Muscle layer of duodenum (tissue), 2 donors: ENCODE data around the gene KCNK7.

Experiments
- H3K27ac ChIP-seq: one replicate; pipeline ENCODE4 v1.7.0; 2013; ENCODE audit warnings: mild to moderate bottlenecking, low read length
- H3K27me3 ChIP-seq: one replicate; pipeline ENCODE4 v1.7.0; 2013; ENCODE audit warnings: low read depth, mild to moderate bottlenecking, control low read depth, low read length
- H3K36me3 ChIP-seq, 2 donors: one replicate each; pipeline ENCODE4 v1.7.0; 2013; ENCODE audit warnings: low read length in 2 of 2, control low read depth in 1 of 2, mild to moderate bottlenecking in 1 of 2; ENCODE audit not compliant: insufficient read depth in 2 of 2, control insufficient read depth in 1 of 2
- H3K4me1 ChIP-seq, 2 donors: one replicate each; pipeline ENCODE4 v1.7.0; 2013; ENCODE audit warnings: low read length in 2 of 2, mild to moderate bottlenecking in 2 of 2, control low read depth in 1 of 2, moderate library complexity in 1 of 2; ENCODE audit not compliant: insufficient read depth in 2 of 2, control insufficient read depth in 1 of 2
- H3K4me3 ChIP-seq, 2 donors: one replicate each; pipeline ENCODE4 v1.7.0; 2013; ENCODE audit warnings: low read length in 2 of 2, low read depth in 1 of 2, mild to moderate bottlenecking in 1 of 2
- H3K9me3 ChIP-seq, 2 donors: one replicate each; pipeline ENCODE4 v1.7.0; 2013; ENCODE audit warnings: low read length in 2 of 2, control low read depth in 1 of 2, mild to moderate bottlenecking in 1 of 2; ENCODE audit not compliant: control insufficient read depth in 1 of 2
- donor health status: healthy.

The KCNK7 gene

DNA sequence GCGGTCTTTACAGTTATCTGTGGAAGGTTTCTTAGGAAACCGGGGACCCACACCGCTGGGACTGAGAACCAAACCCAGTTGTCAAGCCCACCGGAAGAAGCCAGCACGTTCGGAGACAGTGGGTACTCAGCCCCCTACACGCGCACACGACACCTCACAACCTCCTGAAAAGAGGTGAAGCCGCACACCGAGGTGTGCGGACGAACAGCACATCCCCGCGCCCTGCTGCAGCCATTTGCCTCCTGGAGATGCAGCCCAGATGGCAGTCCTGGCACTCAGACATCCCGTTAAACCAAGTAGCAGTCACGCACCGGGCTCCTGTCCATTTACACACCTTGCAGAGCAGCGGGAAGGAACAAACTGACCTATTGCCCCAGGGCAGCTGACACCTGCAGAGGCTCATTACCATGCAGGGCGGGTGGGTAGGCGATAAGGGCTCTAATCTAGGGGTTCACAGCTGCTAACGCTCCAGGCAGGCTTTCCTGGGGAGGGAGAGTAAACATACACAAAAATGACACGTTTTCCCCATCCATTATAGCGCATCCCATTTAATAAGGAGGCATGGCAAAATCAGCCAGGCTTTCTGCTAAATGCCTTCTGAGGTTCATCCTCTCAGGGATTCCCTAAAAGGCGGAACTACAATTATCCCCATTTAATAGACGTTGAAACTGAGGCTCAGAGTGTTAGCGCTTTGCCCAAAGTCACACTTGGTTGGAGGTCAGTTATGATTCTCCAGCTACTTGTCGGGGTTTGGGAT is 20.6 kb downstream of the KCNK7 start:
- Histone ChIP-seq H3K4me1 (peaks cover 33 to 62% of the 10 kb centered on the region in 2 donors), H3K27me3 (no peaks in the 10 kb centered on the region), H3K27ac (peak overlapping the region; percentile 81), H3K4me3 (peak overlapping the region; percentile 72 to 95), H3K9me3 (no peaks in the 10 kb centered on the region), H3K36me3 (peaks cover 8% of the 10 kb centered on the region in 2 donors)

DNA sequence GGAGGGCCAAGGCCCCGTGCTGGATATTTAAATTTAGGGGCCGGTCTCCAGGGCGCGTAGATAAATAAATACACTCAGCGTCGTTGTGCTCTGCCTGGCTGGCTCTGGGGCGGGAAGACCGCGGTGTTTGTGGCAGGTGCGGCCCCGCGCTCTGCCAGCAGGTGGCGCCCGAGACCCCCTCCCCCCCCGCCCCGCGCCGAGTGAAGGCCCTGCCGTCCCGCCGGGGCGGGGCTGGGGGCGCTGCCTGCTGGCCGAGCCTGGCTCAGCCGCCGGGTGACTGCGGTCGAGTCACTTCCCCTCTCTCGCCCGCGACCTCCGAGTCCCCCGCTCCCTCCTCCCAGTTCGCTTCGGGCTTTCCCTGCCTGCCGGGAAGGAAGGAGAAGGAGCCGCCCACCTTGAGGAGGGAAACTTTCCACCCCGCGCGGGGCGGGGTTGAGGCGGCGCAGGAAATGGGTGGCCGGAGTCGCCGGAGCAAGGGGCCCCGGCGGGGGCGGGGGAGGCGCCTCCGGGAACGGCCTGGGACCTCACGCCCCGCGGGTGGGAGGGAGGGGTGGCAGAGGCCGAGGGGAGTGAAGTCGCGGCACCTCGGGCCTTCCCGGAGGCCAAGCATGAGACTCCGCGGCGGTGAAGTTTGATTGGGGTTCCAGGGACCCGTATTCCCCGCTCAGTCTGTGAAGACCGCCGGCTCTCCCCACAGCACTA is 21.3 kb downstream of the KCNK7 start:
- Histone ChIP-seq H3K27ac (peak overlapping the region; percentile 81), H3K27me3 (no peaks in the 10 kb centered on the region), H3K36me3 (peaks cover under 1 to 5% of the 10 kb centered on the region in 2 donors), H3K4me3 (peak overlapping the region; percentile 74 to 95), H3K9me3 (no peaks in the 10 kb centered on the region), H3K4me1 (peaks cover 33 to 64% of the 10 kb centered on the region in 2 donors)

DNA sequence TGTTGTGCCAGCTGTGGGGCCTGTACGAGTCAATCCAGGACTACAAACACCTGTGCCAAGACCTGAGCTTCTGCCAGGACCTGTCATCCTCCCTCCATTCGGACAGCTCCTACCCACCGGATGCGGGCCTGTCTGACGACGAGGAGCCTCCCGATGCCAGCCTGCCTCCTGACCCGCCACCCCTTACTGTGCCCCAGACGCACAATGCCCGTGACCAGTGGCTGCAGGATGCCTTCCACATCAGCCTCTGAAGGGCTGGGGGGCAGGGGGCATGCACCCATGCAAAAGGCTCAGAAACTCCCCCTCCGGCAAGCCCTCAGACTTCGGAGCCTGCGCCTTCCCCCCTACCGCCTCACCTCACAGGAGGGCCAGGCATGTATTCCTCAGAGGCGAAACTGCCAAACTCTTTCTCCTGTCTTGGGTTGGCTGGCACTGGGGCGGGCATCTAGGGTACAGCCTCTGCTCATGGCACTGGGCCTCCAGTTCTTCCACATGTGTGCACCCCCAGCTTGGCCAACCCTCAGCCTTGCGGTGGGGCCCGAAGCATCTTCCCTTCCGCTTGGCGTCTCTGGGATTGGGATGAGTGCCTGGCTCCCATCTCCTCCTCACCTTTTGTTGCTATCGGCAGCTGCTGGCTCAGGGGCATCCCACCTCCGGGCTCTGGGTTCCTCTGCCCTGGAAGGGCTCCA is 22.1 kb downstream of the KCNK7 start:
- Histone ChIP-seq H3K27me3 (no peaks in the 10 kb centered on the region), H3K9me3 (no peaks in the 10 kb centered on the region), H3K4me3 (peak overlapping the region; percentile 74 to 95), H3K27ac (peak overlapping the region; percentile 45), H3K36me3 (peaks cover 0 to 2% of the 10 kb centered on the region in 2 donors), H3K4me1 (peaks cover 35 to 66% of the 10 kb centered on the region in 2 donors)

DNA sequence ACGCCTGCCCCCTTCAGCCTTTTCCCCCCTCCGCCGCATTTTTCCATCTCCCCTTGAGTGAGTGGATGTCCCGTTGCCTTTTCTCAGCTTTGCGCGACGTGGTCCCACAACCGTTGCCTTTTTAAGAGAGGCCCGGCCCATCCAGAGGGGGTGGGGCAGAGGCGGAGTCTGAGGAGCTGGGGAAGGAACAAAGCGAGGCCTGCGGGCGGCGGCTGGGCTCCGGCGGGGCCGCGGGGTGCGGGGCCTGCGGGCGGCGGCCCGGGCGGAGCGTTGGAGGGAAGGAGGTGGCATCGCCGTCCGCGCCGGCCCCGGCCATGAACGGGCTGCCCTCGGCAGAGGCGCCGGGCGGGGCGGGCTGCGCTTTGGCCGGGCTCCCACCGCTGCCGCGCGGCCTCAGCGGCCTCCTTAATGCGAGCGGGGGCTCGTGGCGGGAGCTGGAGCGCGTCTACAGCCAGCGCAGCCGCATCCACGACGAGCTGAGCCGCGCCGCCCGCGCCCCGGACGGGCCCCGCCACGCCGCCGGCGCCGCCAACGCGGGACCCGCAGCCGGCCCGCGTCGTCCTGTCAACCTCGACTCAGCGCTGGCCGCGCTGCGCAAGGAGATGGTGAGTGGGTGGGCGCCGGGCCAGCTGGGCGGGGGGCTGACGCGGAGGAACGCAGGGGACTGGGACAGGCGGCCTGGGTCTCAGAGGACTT is 23.1 kb downstream of the KCNK7 start, which contains the start of gene FAM89B:
TSS of gene FAM89B (plus strand) at position 183 of the 696 bp plus-strand sequence. CDS start at position 315, 132 bp downstream.
- Histone ChIP-seq H3K4me1 (peaks cover 25 to 66% of the 10 kb centered on the region in 2 donors), H3K27me3 (no peaks in the 10 kb centered on the region), H3K9me3 (no peaks in the 10 kb centered on the region), H3K4me3 (peak within 1 kb of the TSS; percentile 78 to 95), H3K36me3 (no peaks in the 10 kb centered on the region), H3K27ac (peak within 1 kb of the TSS; percentile 69)

DNA sequence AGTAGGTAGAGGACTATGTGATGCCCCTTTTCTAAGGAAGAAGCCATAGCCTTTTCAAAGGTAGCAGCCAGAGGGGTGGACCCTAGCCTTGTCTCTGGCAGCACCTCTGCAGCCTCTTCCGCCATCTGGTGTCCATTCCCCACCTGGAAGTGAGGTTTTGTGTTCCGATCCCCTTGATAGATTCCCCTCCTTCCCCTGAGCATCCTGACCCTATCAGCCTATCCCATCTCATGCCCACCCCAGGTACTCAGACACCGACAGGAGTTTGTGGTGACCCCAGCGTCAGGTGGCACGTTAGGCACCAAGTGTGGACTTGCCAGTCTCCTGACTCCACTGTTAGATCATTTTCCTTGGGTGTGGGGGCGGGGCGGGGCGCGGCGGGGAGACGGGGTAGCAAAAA is 23.7 kb downstream of the KCNK7 start:
- Histone ChIP-seq H3K4me3 (peak overlapping the region; percentile 78 to 95), H3K4me1 (peaks cover 24 to 61% of the 10 kb centered on the region in 2 donors), H3K36me3 (no peaks in the 10 kb centered on the region), H3K27ac (peak overlapping the region; percentile 69), H3K9me3 (no peaks in the 10 kb centered on the region), H3K27me3 (no peaks in the 10 kb centered on the region)

DNA sequence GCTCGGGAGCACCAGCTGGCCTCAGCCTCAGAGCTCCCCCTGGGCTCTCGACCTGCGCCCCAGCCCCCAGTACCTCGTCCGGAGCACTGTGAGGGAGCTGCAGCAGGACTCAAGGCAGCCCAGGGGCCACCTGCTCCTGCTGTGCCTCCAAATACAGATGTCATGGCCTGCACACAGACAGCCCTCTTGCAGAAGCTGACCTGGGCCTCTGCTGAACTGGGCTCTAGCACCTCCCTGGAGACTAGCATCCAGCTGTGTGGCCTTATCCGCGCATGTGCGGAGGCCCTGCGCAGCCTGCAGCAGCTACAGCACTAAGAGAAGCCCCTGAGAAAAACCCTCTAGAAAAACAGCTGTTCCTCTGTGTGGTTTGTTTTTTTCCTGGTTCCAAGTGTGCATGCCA is 24.2 kb downstream of the KCNK7 start:
- no peaks in the 10 kb centered on the region for H3K36me3 ChIP-seq
- H3K9me3 ChIP-seq, result no peaks in the 10 kb centered on the region
- peak overlapping the region; percentile 78 to 95 for H3K4me3 ChIP-seq
- no peaks in the 10 kb centered on the region for H3K27me3 ChIP-seq
- peaks cover 19 to 58% of the 10 kb centered on the region in 2 donors for H3K4me1 ChIP-seq
- peak overlapping the region; percentile 69 for H3K27ac ChIP-seq

DNA sequence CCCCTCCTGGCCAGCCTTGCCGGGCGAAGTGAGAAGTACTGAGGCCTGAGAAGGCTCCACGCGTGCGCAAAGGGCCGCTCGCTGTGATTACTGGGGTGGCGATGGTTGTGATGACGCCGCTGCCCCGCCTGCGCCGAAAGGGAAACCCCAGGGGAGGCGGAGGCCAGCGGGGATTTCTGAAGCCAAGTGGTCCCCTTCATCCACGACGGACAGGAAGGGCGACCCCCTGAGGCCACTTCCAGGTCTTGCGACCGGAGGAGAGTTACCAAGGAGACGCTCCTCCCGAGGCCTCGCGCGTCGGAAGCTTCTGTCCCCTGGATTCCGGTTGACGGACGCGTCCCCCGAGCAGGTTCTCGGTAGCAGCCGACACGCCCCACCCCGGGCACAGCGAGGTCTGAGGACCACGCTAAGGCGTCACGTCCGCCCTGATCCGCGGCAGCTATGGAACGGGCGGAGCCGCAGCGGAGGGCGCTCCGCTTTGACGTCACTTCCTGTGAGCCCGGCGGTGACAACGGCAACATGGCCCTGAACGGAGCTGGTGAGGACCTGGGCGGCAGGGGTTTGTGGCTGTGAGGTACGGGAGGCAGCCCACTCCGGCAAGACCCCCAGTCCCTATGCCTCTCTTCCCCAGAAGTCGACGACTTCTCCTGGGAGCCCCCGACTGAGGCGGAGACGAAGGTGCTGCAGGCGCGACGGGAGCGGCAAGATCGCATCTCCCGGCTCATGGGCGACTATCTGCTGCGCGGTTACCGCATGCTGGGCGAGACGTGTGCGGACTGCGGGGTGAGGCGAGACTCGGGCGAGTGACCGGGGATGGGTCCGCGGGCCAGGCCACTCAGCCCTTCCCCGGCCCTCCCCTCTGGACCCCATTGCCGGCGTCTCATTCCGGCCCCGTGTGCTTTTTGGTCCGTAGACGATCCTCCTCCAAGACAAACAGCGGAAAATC is 25.4 kb downstream of the KCNK7 start, which contains the start of gene ZNRD2:
TSS of gene ZNRD2 (plus strand) at position 505 of the 946 bp plus-strand sequence. CDS start at position 520, 15 bp downstream.
- peak within 1 kb of the TSS; percentile 78 to 95 for H3K4me3 ChIP-seq
- H3K4me1 ChIP-seq, result peaks cover 18 to 55% of the 10 kb centered on the region in 2 donors
- no peaks in the 10 kb centered on the region for H3K27me3 ChIP-seq
- H3K27ac ChIP-seq, result peak within 1 kb of the TSS; percentile 96
- no peaks in the 10 kb centered on the region for H3K9me3 ChIP-seq
- no peaks in the 10 kb centered on the region for H3K36me3 ChIP-seq

DNA sequence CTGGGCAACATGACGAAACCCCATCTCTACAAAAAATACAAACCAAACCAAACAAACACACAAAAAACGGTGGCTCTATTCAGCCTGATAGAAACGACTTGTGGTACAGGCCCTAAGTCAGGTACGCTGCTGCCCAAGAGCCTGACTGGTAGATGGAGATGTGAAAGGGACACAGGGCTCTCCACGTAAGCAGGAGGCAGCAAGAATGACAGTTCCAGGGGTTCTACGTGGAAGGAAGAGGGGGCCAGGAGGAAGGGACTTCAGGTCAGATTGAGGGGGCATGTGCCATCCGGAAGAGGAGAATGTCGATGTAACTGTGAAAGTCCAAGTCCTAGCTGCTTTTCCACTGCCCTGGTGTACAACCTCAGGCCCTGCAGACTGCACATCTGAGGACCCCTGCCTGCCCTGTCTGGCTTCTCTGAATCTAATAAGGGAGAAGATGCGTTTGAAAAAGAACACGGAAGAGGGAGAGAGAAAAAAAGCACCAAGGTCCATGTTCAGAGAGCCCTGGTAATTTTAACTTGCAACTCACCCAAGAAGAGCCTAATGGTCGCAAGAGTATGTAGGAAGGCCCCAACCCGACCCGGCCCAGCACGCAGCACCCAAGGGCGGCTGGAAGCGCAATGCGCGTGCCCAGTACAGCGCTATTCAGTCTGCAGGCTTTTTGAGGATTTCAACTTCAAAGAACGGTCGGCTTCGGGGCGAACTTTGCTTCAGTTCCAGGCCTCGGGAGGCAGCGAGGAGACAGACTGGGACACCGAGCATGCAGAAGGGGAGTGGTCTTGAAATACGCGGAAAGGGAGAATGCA is 26.2 kb downstream of the KCNK7 start:
- Histone ChIP-seq H3K4me1 (peaks cover 16 to 48% of the 10 kb centered on the region in 2 donors), H3K27ac (peak overlapping the region; percentile 96), H3K4me3 (peak overlapping the region; percentile 78 to 95), H3K27me3 (no peaks in the 10 kb centered on the region), H3K36me3 (no peaks in the 10 kb centered on the region), H3K9me3 (no peaks in the 10 kb centered on the region)

DNA sequence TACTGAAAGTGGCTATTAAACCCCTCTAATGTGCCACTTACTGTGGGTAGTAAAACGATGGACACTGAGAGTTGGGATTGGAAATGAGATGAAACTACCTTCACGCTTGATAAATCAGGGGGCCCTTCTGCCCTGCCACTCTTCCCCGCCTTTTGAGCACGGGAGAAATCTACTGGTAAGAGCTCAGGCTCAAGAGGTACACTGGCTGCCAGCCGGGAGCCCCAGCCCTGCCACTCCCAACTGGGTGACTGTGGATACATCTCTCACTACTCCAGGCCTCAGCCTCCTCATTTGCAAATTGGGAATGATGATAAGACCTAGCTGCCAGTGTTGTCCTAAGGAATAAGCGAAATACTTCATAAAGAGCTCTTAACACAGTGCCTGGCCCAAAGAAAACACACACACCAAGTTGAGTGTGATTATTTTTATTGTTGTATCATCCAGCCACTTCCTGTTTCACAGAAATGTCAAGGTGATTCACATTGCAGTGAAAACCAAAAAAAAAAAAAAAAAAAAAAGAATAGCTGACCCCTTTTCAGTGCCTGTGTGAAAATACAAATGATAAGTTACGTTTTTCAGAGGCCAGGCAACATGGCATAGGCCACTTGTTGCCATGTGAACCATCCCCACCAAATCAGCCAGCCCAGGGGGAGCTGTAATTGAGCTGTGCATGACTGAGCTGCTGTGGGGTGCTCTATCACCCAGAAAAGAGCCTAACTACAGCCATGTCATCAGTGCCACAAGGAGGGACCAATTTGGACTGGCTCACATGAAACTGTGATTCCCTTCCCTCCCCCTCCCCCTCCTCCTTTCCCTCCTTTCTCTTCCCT is 29.8 kb downstream of the KCNK7 start:
- no peaks in the 10 kb centered on the region for H3K27me3 ChIP-seq
- peaks cover 6 to 30% of the 10 kb centered on the region in 2 donors for H3K4me1 ChIP-seq
- no peaks in the 10 kb centered on the region for H3K36me3 ChIP-seq
- H3K9me3 ChIP-seq, result no peaks in the 10 kb centered on the region
- no peak overlapping the region for H3K4me3 ChIP-seq
- no peak overlapping the region for H3K27ac ChIP-seq
